ENCODE data around the gene SYTL3. TPM values are rescaled to one million over a fixed set of nuclear protein-coding genes. Genes with fewer than 3 reads are reported as not detected.

The SYTL3 gene
- total and polyA plus RNA-seq, 9 of the 15 experiments (the other 6 are each of a cell fraction or from before 2014, with no cell fraction given), result 0.04 to 0.46 (median 0.17) TPM; not detected in 1

DNA sequence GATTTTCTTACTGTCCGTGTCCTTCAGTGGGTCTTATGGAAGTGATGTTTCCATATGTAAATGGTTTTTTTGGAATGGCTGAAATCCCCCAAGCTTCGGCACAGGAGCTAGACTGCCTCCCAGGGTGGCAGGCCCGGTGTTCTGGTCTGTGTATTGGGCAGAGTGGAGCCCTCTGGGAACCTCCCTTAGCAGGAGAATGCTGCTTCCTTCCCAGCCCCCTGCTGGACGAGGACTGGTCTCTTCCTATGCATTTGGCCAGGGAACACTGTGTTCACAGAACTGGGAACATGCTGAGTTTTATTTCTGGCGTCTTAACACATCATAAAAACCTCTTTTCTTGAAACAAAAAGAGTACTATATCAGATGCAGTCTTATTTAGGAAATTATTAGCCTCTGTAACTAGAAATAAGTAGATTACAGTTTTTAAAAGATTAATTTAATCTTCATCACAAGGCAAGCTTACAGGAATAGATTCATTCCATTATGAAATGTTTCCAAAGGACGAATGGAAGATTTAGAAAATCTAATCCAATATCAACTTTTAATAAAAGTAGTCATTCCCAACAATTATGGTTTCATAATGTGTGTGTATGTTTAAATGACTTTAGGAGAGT lies 56.6 kb downstream of the SYTL3 start (continued):
- TF ChIP-seq ETV1 (tag; conservative IDR thresholded peaks at IDR 0.05; ENCODE audit: low read depth), result 0 out of 2 replicates have a peak, but pooled peaks have one; percentile 15
- TF ChIP-seq, protein P1, sequence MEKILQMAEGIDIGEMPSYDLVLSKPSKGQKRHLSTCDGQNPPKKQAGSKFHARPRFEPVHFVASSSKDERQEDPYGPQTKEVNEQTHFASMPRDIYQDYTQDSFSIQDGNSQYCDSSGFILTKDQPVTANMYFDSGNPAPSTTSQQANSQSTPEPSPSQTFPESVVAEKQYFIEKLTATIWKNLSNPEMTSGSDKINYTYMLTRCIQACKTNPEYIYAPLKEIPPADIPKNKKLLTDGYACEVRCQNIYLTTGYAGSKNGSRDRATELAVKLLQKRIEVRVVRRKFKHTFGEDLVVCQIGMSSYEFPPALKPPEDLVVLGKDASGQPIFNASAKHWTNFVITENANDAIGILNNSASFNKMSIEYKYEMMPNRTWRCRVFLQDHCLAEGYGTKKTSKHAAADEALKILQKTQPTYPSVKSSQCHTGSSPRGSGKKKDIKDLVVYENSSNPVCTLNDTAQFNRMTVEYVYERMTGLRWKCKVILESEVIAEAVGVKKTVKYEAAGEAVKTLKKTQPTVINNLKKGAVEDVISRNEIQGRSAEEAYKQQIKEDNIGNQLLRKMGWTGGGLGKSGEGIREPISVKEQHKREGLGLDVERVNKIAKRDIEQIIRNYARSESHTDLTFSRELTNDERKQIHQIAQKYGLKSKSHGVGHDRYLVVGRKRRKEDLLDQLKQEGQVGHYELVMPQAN (IDR thresholded peaks at IDR 0.05; ENCODE audit: borderline replicate concordance), result no peak
- TF ChIP-seq, protein P2, sequence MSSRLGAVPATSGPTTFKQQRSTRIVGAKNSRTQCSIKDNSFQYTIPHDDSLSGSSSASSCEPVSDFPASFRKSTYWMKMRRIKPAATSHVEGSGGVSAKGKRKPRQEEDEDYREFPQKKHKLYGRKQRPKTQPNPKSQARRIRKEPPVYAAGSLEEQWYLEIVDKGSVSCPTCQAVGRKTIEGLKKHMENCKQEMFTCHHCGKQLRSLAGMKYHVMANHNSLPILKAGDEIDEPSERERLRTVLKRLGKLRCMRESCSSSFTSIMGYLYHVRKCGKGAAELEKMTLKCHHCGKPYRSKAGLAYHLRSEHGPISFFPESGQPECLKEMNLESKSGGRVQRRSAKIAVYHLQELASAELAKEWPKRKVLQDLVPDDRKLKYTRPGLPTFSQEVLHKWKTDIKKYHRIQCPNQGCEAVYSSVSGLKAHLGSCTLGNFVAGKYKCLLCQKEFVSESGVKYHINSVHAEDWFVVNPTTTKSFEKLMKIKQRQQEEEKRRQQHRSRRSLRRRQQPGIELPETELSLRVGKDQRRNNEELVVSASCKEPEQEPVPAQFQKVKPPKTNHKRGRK (tag; IDR thresholded peaks at IDR 0.05), result no peak
- no peak for TF ChIP-seq EWSR1 (IDR thresholded peaks at IDR 0.05; ENCODE audit: borderline replicate concordance, low read depth, partially characterized antibody)
- no peak for TF ChIP-seq CEBPG (CRISPR knock-in tag; IDR thresholded peaks at IDR 0.05)
- TF ChIP-seq CEBPG (tag; conservative IDR thresholded peaks at IDR 0.05 in 1 of 2, IDR thresholded peaks at IDR 0.05 in 1 of 2), result no peak
- no peak for TF ChIP-seq PRMT5 (CRISPR knock-in tag; IDR thresholded peaks at IDR 0.05)
- no peak for TF ChIP-seq ZNF197 (CRISPR knock-in tag; IDR thresholded peaks at IDR 0.05; ENCODE audit: low read depth)
- no peak for TF ChIP-seq NONO (IDR thresholded peaks at IDR 0.05; ENCODE audit: low read depth in 2 of 2, low read length in 1 of 2)
- TF ChIP-seq, protein P3, sequence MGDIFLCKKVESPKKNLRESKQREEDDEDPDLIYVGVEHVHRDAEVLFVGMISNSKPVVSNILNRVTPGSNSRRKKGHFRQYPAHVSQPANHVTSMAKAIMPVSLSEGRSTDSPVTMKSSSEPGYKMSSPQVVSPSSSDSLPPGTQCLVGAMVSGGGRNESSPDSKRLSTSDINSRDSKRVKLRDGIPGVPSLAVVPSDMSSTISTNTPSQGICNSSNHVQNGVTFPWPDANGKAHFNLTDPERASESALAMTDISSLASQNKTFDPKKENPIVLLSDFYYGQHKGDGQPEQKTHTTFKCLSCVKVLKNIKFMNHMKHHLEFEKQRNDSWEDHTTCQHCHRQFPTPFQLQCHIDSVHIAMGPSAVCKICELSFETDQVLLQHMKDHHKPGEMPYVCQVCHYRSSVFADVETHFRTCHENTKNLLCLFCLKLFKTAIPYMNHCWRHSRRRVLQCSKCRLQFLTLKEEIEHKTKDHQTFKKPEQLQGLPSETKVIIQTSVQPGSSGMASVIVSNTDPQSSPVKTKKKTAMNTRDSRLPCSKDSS (IDR thresholded peaks at IDR 0.05; ENCODE audit: low read depth, partially characterized antibody), result no peak
- no peak for TF ChIP-seq PYGO2 (tag; IDR thresholded peaks at IDR 0.05)
- no peak for TF ChIP-seq FOXK2 (conservative IDR thresholded peaks at IDR 0.05 in 1 of 2, IDR thresholded peaks at IDR 0.05 in 1 of 2; ENCODE audit: low read depth in 2 of 2)
- TF ChIP-seq RBFOX2 (IDR thresholded peaks at IDR 0.05; ENCODE audit: low read depth, low read length), result no peak
- TF ChIP-seq, protein P4, sequence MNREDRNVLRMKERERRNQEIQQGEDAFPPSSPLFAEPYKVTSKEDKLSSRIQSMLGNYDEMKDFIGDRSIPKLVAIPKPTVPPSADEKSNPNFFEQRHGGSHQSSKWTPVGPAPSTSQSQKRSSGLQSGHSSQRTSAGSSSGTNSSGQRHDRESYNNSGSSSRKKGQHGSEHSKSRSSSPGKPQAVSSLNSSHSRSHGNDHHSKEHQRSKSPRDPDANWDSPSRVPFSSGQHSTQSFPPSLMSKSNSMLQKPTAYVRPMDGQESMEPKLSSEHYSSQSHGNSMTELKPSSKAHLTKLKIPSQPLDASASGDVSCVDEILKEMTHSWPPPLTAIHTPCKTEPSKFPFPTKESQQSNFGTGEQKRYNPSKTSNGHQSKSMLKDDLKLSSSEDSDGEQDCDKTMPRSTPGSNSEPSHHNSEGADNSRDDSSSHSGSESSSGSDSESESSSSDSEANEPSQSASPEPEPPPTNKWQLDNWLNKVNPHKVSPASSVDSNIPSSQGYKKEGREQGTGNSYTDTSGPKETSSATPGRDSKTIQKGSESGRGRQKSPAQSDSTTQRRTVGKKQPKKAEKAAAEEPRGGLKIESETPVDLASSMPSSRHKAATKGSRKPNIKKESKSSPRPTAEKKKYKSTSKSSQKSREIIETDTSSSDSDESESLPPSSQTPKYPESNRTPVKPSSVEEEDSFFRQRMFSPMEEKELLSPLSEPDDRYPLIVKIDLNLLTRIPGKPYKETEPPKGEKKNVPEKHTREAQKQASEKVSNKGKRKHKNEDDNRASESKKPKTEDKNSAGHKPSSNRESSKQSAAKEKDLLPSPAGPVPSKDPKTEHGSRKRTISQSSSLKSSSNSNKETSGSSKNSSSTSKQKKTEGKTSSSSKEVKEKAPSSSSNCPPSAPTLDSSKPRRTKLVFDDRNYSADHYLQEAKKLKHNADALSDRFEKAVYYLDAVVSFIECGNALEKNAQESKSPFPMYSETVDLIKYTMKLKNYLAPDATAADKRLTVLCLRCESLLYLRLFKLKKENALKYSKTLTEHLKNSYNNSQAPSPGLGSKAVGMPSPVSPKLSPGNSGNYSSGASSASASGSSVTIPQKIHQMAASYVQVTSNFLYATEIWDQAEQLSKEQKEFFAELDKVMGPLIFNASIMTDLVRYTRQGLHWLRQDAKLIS (CRISPR knock-in tag; IDR thresholded peaks at IDR 0.05), result no peak
- TF ChIP-seq ZNF436 (CRISPR knock-in tag; IDR thresholded peaks at IDR 0.05), result no peak
- TF ChIP-seq EP300 (IDR thresholded peaks at IDR 0.05; ENCODE audit: low read length), result no peak
- peak in 1 of 2 experiments; percentile 50; a peak in 2 of 4 replicates for TF ChIP-seq RAD21 (CRISPR knock-in tag; conservative IDR thresholded peaks at IDR 0.05 in 1 of 2, IDR thresholded peaks at IDR 0.05 in 1 of 2)

Data from K562 (cell line).